Activated B cell treated with CpG ODN at 0.5 μM for 24 hours (primary cell): ENCODE data around the gene RGPD3. TPM values are rescaled to one million over a fixed set of nuclear protein-coding genes. Genes with fewer than 3 reads are reported as not detected.

Experiments
- ATAC-seq: fragments of 200-7000 bp; cut with Tn5 transposase; one replicate; pipeline ENCODE4 v1.10.0; 2021; ENCODE audit warnings: low read depth, mild to moderate bottlenecking, moderate library complexity
- CTCF ChIA-PET: fragments of 350-600 bp; sonication (Branson Sonifier 250); formaldehyde crosslinking; loops from one replicate; lab custom pipeline; 2021; ENCODE audit warnings: antibody characterized with exemption; lab: Charles Lee
- POLR2A ChIA-PET: fragments of 350-600 bp; sonication (Branson Sonifier 250); formaldehyde crosslinking; loops from one replicate; lab custom pipeline; 2021; ENCODE audit warnings: antibody characterized with exemption; lab: Charles Lee
- DNase-seq: peaks from one replicate; pipeline ENCODE4 v3.0.0; 2022
- H3K27ac Mint-ChIP-seq: one replicate; pipeline ENCODE4 v1.8.0; 2020; ENCODE audit warnings: mixed read lengths
- H3K27me3 Mint-ChIP-seq: one replicate; pipeline ENCODE4 v1.8.0; 2021; ENCODE audit warnings: mixed read lengths
- H3K36me3 Mint-ChIP-seq: one replicate; pipeline ENCODE4 v1.8.0; 2021; ENCODE audit warnings: low read depth, mixed read lengths
- H3K4me1 Mint-ChIP-seq: one replicate; pipeline ENCODE4 v1.8.0; 2021; ENCODE audit warnings: mixed read lengths
- H3K4me3 Mint-ChIP-seq: one replicate; pipeline ENCODE4 v1.8.0; 2020; ENCODE audit warnings: mild to moderate bottlenecking, mixed read lengths
- H3K9me3 Mint-ChIP-seq: one replicate; pipeline ENCODE4 v1.8.0; 2020; ENCODE audit warnings: mixed read lengths
- intact Hi-C: fragments of 100-400 bp; cut with micrococcal nuclease; formaldehyde crosslinking; loops from one replicate; pipeline ENCODE4 v1.15.1; 2024
- total RNA-seq: library from RNA; stranded (reverse); gene quantifications from 2 replicates; pipeline ENCODE4 v1.2.3, GENCODE V29; 2022
- TF ChIP-seq, protein P1 (sequence below): fragments of 200-600 bp; IDR thresholded peaks from one replicate; pipeline ENCODE4 v1.8.0; 2022; ENCODE audit warnings: antibody characterized with exemption, mild to moderate bottlenecking

RGPD3 gene
- total RNA-seq, 1 donor from 2014 or later = 0.35 TPM

DNA sequence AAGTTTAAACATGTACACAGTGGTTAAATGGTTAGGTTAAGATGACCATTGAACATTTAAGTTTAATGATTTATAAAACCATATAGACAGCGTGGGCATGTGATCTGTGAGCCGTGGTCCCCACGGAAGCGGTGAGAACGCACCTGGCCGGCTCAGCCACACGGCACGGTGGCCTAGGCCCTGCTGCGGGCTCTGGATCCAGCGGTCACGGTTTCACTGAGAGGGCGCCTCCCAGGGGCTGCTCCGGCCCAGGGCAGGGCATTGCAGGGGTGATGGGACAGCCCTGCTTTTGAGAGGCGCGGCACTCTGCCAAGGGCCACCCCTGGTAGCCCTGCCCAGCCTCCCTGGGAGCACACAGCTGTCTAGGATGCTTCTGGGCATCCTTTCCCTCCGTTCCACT is 124.9 kb downstream of the RGPD3 start:
- DNase-seq (no peak), ATAC-seq (no peak)
- H3K27ac Mint-ChIP-seq = no peak overlapping the region
- H3K27me3 Mint-ChIP-seq = no peaks in the 10 kb centered on the region
- ChIA-PET CTCF (no interaction called here), POLR2A (no interaction called here)
- H3K4me3 Mint-ChIP-seq = no peak overlapping the region
- H3K36me3 Mint-ChIP-seq = no peaks in the 10 kb centered on the region
- H3K9me3 Mint-ChIP-seq = no peaks in the 10 kb centered on the region
- TF ChIP-seq, protein P1, sequence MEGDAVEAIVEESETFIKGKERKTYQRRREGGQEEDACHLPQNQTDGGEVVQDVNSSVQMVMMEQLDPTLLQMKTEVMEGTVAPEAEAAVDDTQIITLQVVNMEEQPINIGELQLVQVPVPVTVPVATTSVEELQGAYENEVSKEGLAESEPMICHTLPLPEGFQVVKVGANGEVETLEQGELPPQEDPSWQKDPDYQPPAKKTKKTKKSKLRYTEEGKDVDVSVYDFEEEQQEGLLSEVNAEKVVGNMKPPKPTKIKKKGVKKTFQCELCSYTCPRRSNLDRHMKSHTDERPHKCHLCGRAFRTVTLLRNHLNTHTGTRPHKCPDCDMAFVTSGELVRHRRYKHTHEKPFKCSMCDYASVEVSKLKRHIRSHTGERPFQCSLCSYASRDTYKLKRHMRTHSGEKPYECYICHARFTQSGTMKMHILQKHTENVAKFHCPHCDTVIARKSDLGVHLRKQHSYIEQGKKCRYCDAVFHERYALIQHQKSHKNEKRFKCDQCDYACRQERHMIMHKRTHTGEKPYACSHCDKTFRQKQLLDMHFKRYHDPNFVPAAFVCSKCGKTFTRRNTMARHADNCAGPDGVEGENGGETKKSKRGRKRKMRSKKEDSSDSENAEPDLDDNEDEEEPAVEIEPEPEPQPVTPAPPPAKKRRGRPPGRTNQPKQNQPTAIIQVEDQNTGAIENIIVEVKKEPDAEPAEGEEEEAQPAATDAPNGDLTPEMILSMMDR = no peak
- intact Hi-C loops = no loop called here
- H3K4me1 Mint-ChIP-seq = no peaks in the 10 kb centered on the region

DNA sequence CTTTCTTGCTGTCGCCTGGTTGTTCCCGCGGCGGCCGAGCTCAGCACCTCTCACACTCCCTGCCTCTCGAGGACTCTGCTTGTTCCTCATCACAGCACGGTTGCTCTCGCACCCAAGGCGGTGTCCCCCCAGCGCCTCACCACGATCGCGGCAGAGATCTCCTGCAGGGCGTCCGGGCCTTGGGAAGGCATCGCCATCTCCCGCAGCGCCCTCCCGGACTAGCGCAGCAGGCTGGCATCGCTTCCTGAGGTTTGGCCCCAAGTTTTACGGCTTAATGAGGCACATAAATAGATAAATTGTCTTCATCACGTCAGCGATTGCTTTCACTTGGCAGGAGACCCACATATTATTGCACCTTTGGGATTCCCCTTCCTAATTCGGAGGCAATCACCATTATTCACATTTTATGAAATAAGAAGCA is 125.4 kb downstream of the RGPD3 start:
- ATAC-seq (no peak), DNase-seq (no peak)
- Mint-ChIP-seq H3K4me1 (no peaks in the 10 kb centered on the region), H3K27ac (no peak overlapping the region), H3K27me3 (no peaks in the 10 kb centered on the region), H3K9me3 (no peaks in the 10 kb centered on the region), H3K36me3 (no peaks in the 10 kb centered on the region), H3K4me3 (no peak overlapping the region)
- ChIA-PET CTCF (no interaction called here), POLR2A (no interaction called here)
- intact Hi-C loops = no loop called here
- TF ChIP-seq, protein P1 = no peak

DNA sequence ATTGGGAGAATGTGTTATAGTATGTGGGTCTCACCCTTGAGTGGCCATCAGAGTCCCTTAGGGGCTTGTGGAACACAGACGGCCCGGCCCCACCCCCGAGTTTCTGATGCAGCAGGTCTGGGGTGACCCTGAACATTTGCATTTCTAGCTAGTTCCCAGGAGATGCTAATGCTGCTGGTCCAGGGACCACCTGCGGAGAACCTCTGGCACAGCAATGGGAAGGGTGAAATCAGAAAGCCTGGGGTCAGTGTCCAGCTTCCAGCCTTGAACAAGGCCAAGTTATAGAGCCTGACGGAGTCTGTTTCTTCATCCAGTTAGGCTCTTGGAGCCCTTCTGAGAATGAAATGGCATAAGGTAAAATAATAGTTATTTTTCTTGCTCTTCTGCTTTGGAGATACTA is 126.5 kb downstream of the RGPD3 start:
- Mint-ChIP-seq H3K4me3 (no peak overlapping the region), H3K36me3 (no peaks in the 10 kb centered on the region), H3K9me3 (no peaks in the 10 kb centered on the region), H3K4me1 (no peaks in the 10 kb centered on the region), H3K27ac (no peak overlapping the region), H3K27me3 (no peaks in the 10 kb centered on the region)
- ChIA-PET CTCF (no interaction called here), POLR2A (no interaction called here)
- DNase-seq (no peak), ATAC-seq (no peak)
- TF ChIP-seq, protein P1 = no peak
- intact Hi-C loops = no loop called here

Other genes with a start within 250 kb of the RGPD3 start
- not detected in 2 replicates for gene CD8B2, start 19.0 kb upstream of the RGPD3 start, total RNA-seq